Smooth muscle cell (in vitro differentiated cells): ENCODE results near the gene GSTM1. TPM values are rescaled to one million over a fixed set of nuclear protein-coding genes. Genes with fewer than 3 reads are reported as not detected.

Experiments used
- DNase-seq: peaks from one replicate; lab custom pipeline; 2025; ENCODE audit not compliant: unreplicated experiment; lab: John Stamatoyannopoulos, UW
- H2AFZ ChIP-seq: fragments of 200-600 bp; sonication (generic); 2 replicates; pipeline ENCODE4 v1.6.0; 2016; ENCODE audit warnings: antibody characterized with exemption, low read depth, mild to moderate bottlenecking
- H3F3A ChIP-seq: fragments of 200-600 bp; sonication (generic); 2 replicates; pipeline ENCODE4 v1.6.0; 2017; ENCODE audit warnings: antibody characterized with exemption, low read depth
- H3K27ac ChIP-seq: fragments of 200-600 bp; sonication (generic); 2 replicates; pipeline ENCODE4 v1.5.1; 2016; ENCODE audit warnings: low read depth, mild to moderate bottlenecking
- H3K27me3 ChIP-seq: fragments of 200-600 bp; sonication (generic); 2 replicates; pipeline ENCODE4 v1.6.1; 2016; ENCODE audit warnings: low read depth, mild to moderate bottlenecking
- H3K36me3 ChIP-seq: fragments of 200-600 bp; sonication (generic); 2 replicates; pipeline ENCODE4 v1.5.1; 2016; ENCODE audit warnings: low read depth
- H3K4me1 ChIP-seq: fragments of 200-600 bp; sonication (generic); 2 replicates; pipeline ENCODE4 v1.5.1; 2016; ENCODE audit warnings: low read depth
- H3K4me2 ChIP-seq: fragments of 200-600 bp; sonication (generic); 2 replicates; pipeline ENCODE4 v1.6.0; 2016; ENCODE audit warnings: mild to moderate bottlenecking
- H3K4me3 ChIP-seq: fragments of 200-600 bp; sonication (generic); 2 replicates; pipeline ENCODE4 v1.5.1; 2016; ENCODE audit warnings: mild to moderate bottlenecking
- H3K79me2 ChIP-seq: fragments of 200-600 bp; sonication (generic); 2 replicates; pipeline ENCODE4 v1.6.0; 2016; ENCODE audit warnings: low read depth, mild to moderate bottlenecking
- H3K9ac ChIP-seq: fragments of 200-600 bp; sonication (generic); 2 replicates; pipeline ENCODE4 v1.6.0; 2016; ENCODE audit warnings: low read depth
- H3K9me3 ChIP-seq: fragments of 200-600 bp; sonication (generic); replicated peaks from 2 replicates; pipeline ENCODE4 v1.5.1; 2016; ENCODE audit warnings: low read depth
- H4K20me1 ChIP-seq: fragments of 200-600 bp; sonication (generic); 2 replicates; pipeline ENCODE4 v1.6.0; 2016; ENCODE audit warnings: low read depth
- WGBS: methylation state at CpG from one replicate; pipeline ENCODE4 v1.1.7; 2016; ENCODE audit warnings: low lambda C conversion rate; 5-methylcytosine and 5-hydroxymethylcytosine counted together
- polyA plus RNA-seq: library from polyadenylated mRNA; unstranded; fragments of >200 nt; fragmentation: Nextera tagmentation; extraction: Ambion mirVana; gene quantifications from 2 replicates; pipeline ENCODE4 v1.2.1, GENCODE V29; 2016
- total RNA-seq: library from RNA; depleted of rRNA; stranded (reverse); fragments of >200 nt; gene quantifications from 2 replicates; pipeline ENCODE4 v1.2.3, GENCODE V29; 2014
- TF ChIP-seq, protein P1 (sequence below): fragments of 200-600 bp; sonication (generic); IDR thresholded peaks from 2 replicates; pipeline ENCODE4 v1.5.1; 2017; ENCODE audit warnings: borderline replicate concordance, mild to moderate bottlenecking, antibody characterized with exemption; ENCODE audit not compliant: insufficient read depth, poor library complexity, severe bottlenecking

Gene GSTM1
- total and polyA plus RNA-seq, 2 experiments from 2014 or later, result 20.9 to 31.4 TPM

DNA sequence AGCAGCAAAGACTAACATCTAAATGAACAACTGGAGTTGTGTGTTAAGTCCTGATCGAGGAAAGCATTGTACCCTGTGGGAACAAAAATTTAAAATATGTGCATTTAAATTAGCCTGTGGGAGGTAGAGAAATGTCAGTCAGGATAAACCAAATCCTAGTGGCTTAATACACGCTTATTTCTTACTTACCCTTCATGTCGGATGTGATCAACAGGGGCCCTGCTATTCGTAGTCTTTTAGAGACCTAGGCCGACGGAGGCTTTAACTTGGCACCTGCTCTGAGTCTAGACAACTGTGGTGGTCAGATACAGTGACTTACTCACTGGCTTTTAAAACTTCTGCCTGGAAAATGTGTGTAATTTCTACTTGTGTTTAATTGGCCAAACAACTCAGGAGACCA lies 43.0 kb downstream of the GSTM1 start:
- no peak for DNase-seq
- H3F3A ChIP-seq, result no peaks in the 10 kb centered on the region

DNA sequence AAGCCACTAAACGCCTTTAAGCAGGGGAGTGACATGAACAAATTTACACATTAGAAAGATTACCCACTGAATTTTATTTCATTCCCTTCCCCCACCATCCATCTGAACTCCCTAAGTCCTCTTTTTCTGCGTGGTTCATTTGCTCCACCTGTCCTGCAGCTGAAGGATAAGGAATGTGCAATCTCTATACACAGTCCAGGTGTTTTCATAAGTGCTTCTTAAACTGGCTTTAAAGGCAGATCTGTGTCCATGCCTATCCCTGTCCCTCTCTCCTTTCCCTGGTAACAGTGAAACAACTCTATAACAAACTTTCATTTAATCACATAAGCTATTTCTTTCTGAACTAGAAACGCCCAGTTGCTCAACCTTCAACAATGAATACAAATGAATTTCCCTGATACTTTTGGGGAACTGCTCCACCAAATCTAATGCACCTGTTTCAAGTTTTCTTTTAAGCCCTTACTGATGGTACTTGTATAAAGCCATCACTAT lies 44.8 kb downstream of the GSTM1 start:
- Histone ChIP-seq H3K36me3 (peaks cover 4% of the 10 kb centered on the region), H4K20me1 (no peaks in the 10 kb centered on the region), H3K27ac (no peak overlapping the region), H2AFZ (no peak overlapping the region), H3K79me2 (no peaks in the 10 kb centered on the region), H3K4me2 (no peak overlapping the region), H3K9me3 (no peaks in the 10 kb centered on the region), H3F3A (no peaks in the 10 kb centered on the region), H3K27me3 (no peaks in the 10 kb centered on the region), H3K4me1 (no peaks in the 10 kb centered on the region), H3K9ac (no peak overlapping the region), H3K4me3 (peak overlapping the region; percentile 20)
- TF ChIP-seq, protein P1, sequence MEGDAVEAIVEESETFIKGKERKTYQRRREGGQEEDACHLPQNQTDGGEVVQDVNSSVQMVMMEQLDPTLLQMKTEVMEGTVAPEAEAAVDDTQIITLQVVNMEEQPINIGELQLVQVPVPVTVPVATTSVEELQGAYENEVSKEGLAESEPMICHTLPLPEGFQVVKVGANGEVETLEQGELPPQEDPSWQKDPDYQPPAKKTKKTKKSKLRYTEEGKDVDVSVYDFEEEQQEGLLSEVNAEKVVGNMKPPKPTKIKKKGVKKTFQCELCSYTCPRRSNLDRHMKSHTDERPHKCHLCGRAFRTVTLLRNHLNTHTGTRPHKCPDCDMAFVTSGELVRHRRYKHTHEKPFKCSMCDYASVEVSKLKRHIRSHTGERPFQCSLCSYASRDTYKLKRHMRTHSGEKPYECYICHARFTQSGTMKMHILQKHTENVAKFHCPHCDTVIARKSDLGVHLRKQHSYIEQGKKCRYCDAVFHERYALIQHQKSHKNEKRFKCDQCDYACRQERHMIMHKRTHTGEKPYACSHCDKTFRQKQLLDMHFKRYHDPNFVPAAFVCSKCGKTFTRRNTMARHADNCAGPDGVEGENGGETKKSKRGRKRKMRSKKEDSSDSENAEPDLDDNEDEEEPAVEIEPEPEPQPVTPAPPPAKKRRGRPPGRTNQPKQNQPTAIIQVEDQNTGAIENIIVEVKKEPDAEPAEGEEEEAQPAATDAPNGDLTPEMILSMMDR, result no peak
- 81% methylated on average over 3 of the region's 3 CpGs for WGBS
- no peak for DNase-seq

More for the DNA sequence above, 43.0 kb downstream of the GSTM1 start:
- no peaks in the 10 kb centered on the region for H3K36me3 ChIP-seq
- no peaks in the 10 kb centered on the region for H3K4me1 ChIP-seq
- 23% methylated on average over 6 of the region's 6 CpGs for WGBS
- H3K9me3 ChIP-seq, result no peaks in the 10 kb centered on the region
- H2AFZ ChIP-seq, result no peak overlapping the region
- no peaks in the 10 kb centered on the region for H3K27me3 ChIP-seq
- no peak overlapping the region for H3K4me2 ChIP-seq
- H3K27ac ChIP-seq, result no peak overlapping the region
- H3K9ac ChIP-seq, result no peak overlapping the region
- TF ChIP-seq, protein P1, result no peak
- no peaks in the 10 kb centered on the region for H3K79me2 ChIP-seq
- no peaks in the 10 kb centered on the region for H4K20me1 ChIP-seq
- H3K4me3 ChIP-seq, result no peak overlapping the region

- no peaks in the 10 kb centered on the region for H3K27me3 ChIP-seq
- no peak overlapping the region for H3K9ac ChIP-seq
- no peaks in the 10 kb centered on the region for H4K20me1 ChIP-seq
- no peak overlapping the region for H2AFZ ChIP-seq
- H3K27ac ChIP-seq, result no peak overlapping the region
- H3K4me2 ChIP-seq, result no peak overlapping the region
- no peaks in the 10 kb centered on the region for H3K9me3 ChIP-seq
- no peak for DNase-seq
- no peaks in the 10 kb centered on the region for H3K79me2 ChIP-seq
- no peaks in the 10 kb centered on the region for H3F3A ChIP-seq
- no peaks in the 10 kb centered on the region for H3K4me1 ChIP-seq
- 92% methylated on average over 4 of the region's 4 CpGs for WGBS
- peak overlapping the region; percentile 10 for H3K4me3 ChIP-seq
- TF ChIP-seq, protein P1, result no peak
- H3K36me3 ChIP-seq, result peaks cover 4% of the 10 kb centered on the region
Measured at GRCh38 chr1:109733236-109733870, 45.7 kb downstream of the GSTM1 start.
